CD4-positive, alpha-beta T cell (primary cell): Measurements from ENCODE around the gene CHMP1A. TPM values are rescaled to one million over a fixed set of nuclear protein-coding genes. Genes with fewer than 3 reads are reported as not detected.
A peak's percentile ranks its signal among the peaks of the same experiment; 100 is the strongest.

Source experiments
- ATAC-seq: fragments of 200-7000 bp; cut with Tn5 transposase; one replicate; pipeline ENCODE4 v1.10.0; 2022; ENCODE audit warnings: mild to moderate bottlenecking; ENCODE audit not compliant: poor library complexity
- CTCF ChIA-PET: fragments of 350-600 bp; sonication (Branson Sonifier 250); formaldehyde crosslinking; loops from one replicate; lab custom pipeline; 2021; ENCODE audit warnings: antibody characterized with exemption, inconsistent platforms; lab: Charles Lee
- POLR2A ChIA-PET: fragments of 350-600 bp; sonication (Branson Sonifier 250); formaldehyde crosslinking; loops from one replicate; lab custom pipeline; 2021; ENCODE audit warnings: antibody characterized with exemption, inconsistent platforms; lab: Charles Lee
- DNase-seq, 14 experiments: peaks; one replicate each; pipeline ENCODE4 v3.0.0-alpha.2; 2013 to 2020; ENCODE audit warnings: mixed read lengths in 2 of 14
- H3K27ac ChIP-seq, 2 donors: one replicate each; pipeline versions ENCODE4 v1.5.1 to v1.7.0; 2013; ENCODE audit warnings: low read length in 2 of 2, low read depth in 1 of 2, mild to moderate bottlenecking in 1 of 2
- H3K27me3 ChIP-seq, 2 experiments: 1 replicate in 1 of 2; 2 replicates in 1 of 2; pipeline versions ENCODE4 v1.6.1 to v1.7.0; 2013; ENCODE audit warnings: low read length in 2 of 2, control low read depth in 1 of 2, mild to moderate bottlenecking in 1 of 2, moderate library complexity in 1 of 2; ENCODE audit not compliant: insufficient read depth in 2 of 2, control insufficient read depth in 1 of 2
- H3K36me3 ChIP-seq: one replicate; pipeline ENCODE4 v1.6.1; 2013; ENCODE audit warnings: low read length, control low read depth; ENCODE audit not compliant: insufficient read depth
- H3K4me1 ChIP-seq: one replicate; pipeline ENCODE4 v1.6.1; 2013; ENCODE audit warnings: low read length, control low read depth; ENCODE audit not compliant: insufficient read depth
- H3K4me3 ChIP-seq: one replicate; pipeline ENCODE4 v1.5.1; 2013; ENCODE audit warnings: mild to moderate bottlenecking, low read length, moderate library complexity
- H3K9me3 ChIP-seq, 2 experiments: 1 replicate in 1 of 2; 2 replicates in 1 of 2; pipeline versions ENCODE4 v1.6.1 to v1.7.0; 2013; ENCODE audit warnings: low read length in 2 of 2, mild to moderate bottlenecking in 2 of 2, control low read depth in 1 of 2, moderate library complexity in 1 of 2; ENCODE audit not compliant: control insufficient read depth in 1 of 2, insufficient read depth in 1 of 2
- H3K27ac Mint-ChIP-seq: one replicate; pipeline ENCODE4 v1.8.0; 2020; ENCODE audit warnings: mixed read lengths
- H3K27me3 Mint-ChIP-seq: one replicate; pipeline ENCODE4 v1.8.0; 2021; ENCODE audit warnings: mixed read lengths
- H3K36me3 Mint-ChIP-seq: one replicate; pipeline ENCODE4 v1.8.0; 2021; ENCODE audit warnings: low read depth, mixed read lengths
- H3K4me1 Mint-ChIP-seq: one replicate; pipeline ENCODE4 v1.8.0; 2021; ENCODE audit warnings: low read depth, mixed read lengths
- H3K4me3 Mint-ChIP-seq: one replicate; pipeline ENCODE4 v1.8.0; 2020; ENCODE audit warnings: mild to moderate bottlenecking, mixed read lengths
- H3K9me3 Mint-ChIP-seq: one replicate; pipeline ENCODE4 v1.8.0; 2020; ENCODE audit warnings: mixed read lengths
- CTCF ChIP-seq: fragments of 200-600 bp; IDR thresholded peaks from one replicate; pipeline ENCODE4 v1.8.0; 2022; ENCODE audit warnings: antibody characterized with exemption, mild to moderate bottlenecking
- intact Hi-C, 2 experiments: fragments of 100-400 bp; cut with DNase I in 1 of 2; cut with micrococcal nuclease in 1 of 2; formaldehyde crosslinking; loops; one replicate each; pipeline versions ENCODE4 v1.15.1 to v1.9.0; 2023 to 2025; cut with DNase I, micrococcal nuclease
- total RNA-seq, 174 experiments: library from RNA in 2 of 174; stranded (reverse) in 2 of 174; gene quantifications; one replicate each; pipeline ENCODE4 v1.2.3 and lab custom pipeline; 2021 to 2026

The CHMP1A gene
- total RNA-seq, 2 experiments from 2014 or later = 54.7 to 55.9 TPM

GRCh38 chr16:89617036-89617435, 40.5 kb downstream of the CHMP1A start:
- peak overlapping the region; percentile 49 to 68 for H3K27ac ChIP-seq
- no peak overlapping the region for H3K4me3 ChIP-seq
- H3K27me3 ChIP-seq = no peaks in the 10 kb centered on the region
- peaks cover 15% of the 10 kb centered on the region for H3K4me1 Mint-ChIP-seq
- H3K4me1 ChIP-seq = peaks cover 17% of the 10 kb centered on the region
- H3K27ac Mint-ChIP-seq = peak overlapping the region; percentile 63
- H3K36me3 Mint-ChIP-seq = no peaks in the 10 kb centered on the region
- H3K27me3 Mint-ChIP-seq = no peaks in the 10 kb centered on the region
- DNase-seq = peak in 1 of 14 experiments; percentile 29
- intact Hi-C loops = no loop called here
- peak; percentile 56 for ATAC-seq
- TF ChIP-seq CTCF = no peak
- H3K36me3 ChIP-seq = no peaks in the 10 kb centered on the region
- no peaks in the 10 kb centered on the region for H3K9me3 Mint-ChIP-seq
- peaks cover 0 to 26% of the 10 kb centered on the region in 2 experiments for H3K9me3 ChIP-seq
- H3K4me3 Mint-ChIP-seq = peak overlapping the region; percentile 15
- POLR2A ChIA-PET = interaction anchor here (1.4 kb wide), 1 partner anchor 83 kb away, joined by 3 read pairs; no protein-coding TSS in a partner anchor
- CTCF ChIA-PET = no interaction called here

- no peak for TF ChIP-seq CTCF
- no peaks in the 10 kb centered on the region for H3K9me3 Mint-ChIP-seq
- peak overlapping the region; percentile 63 for H3K27ac Mint-ChIP-seq
- intact Hi-C loops = no loop called here
- H3K4me1 ChIP-seq = peaks cover 17% of the 10 kb centered on the region
- no peaks in the 10 kb centered on the region for H3K36me3 ChIP-seq
- ATAC-seq (peak; percentile 39), DNase-seq (peak in 4 of 14 experiments; percentile 24 to 50 (median 28))
- H3K4me3 Mint-ChIP-seq = peak overlapping the region; percentile 72
- H3K27me3 Mint-ChIP-seq = no peaks in the 10 kb centered on the region
- no peaks in the 10 kb centered on the region for H3K36me3 Mint-ChIP-seq
- ChIA-PET POLR2A (interaction anchor here (1.4 kb wide), 1 partner anchor 82 kb away, joined by 3 read pairs; no protein-coding TSS in a partner anchor), CTCF (no interaction called here)
- H3K27me3 ChIP-seq = no peaks in the 10 kb centered on the region
- H3K27ac ChIP-seq = peak overlapping the region; percentile 49 to 68
- peaks cover 0 to 26% of the 10 kb centered on the region in 2 experiments for H3K9me3 ChIP-seq
- no peak overlapping the region for H3K4me3 ChIP-seq
- H3K4me1 Mint-ChIP-seq = peaks cover 15% of the 10 kb centered on the region
Observed at GRCh38 chr16:89616623-89617022, 40.9 kb downstream of the CHMP1A start.

GRCh38 chr16:89615596-89616090, 41.9 kb downstream of the CHMP1A start:
- Mint-ChIP-seq H3K4me3 (no peak overlapping the region), H3K27ac (peak overlapping the region; percentile 63), H3K4me1 (peaks cover 15% of the 10 kb centered on the region), H3K9me3 (no peaks in the 10 kb centered on the region), H3K27me3 (no peaks in the 10 kb centered on the region), H3K36me3 (no peaks in the 10 kb centered on the region)
- Histone ChIP-seq H3K4me3 (no peak overlapping the region), H3K4me1 (peaks cover 17% of the 10 kb centered on the region), H3K27ac (no peak overlapping the region), H3K36me3 (no peaks in the 10 kb centered on the region), H3K9me3 (peaks cover 0 to 26% of the 10 kb centered on the region in 2 experiments), H3K27me3 (no peaks in the 10 kb centered on the region)
- POLR2A ChIA-PET = interaction anchor here (1.4 kb wide), 1 partner anchor 81 kb away, joined by 3 read pairs; no protein-coding TSS in a partner anchor
- intact Hi-C loops = no loop called here
- CTCF ChIA-PET = interaction anchor here (0.7 to 1.4 kb wide), 2 partner anchors 21 to 245 kb away, joined by 4 to 8 read pairs; no protein-coding TSS in a partner anchor
- ATAC-seq (peak; percentile 43), DNase-seq (peak in 6 of 14 experiments; percentile 19 to 57 (median 24))
- peak; percentile 6 for TF ChIP-seq CTCF
